Esophagus muscularis mucosa (tissue), 3 donors: ENCODE data around the gene TIMM17A.

Source experiments
- CTCF ChIP-seq, 3 experiments: fragments of 200-600 bp in 2 of 3; fragments of 450-650 bp in 1 of 3; sonication (generic) in 2 of 3; IDR thresholded peaks; one replicate each; pipeline ENCODE4 v1.5.1; 2017 to 2019; ENCODE audit warnings: antibody characterized with exemption in 3 of 3, mild to moderate bottlenecking in 2 of 3, moderate library complexity in 1 of 3
- POLR2A ChIP-seq: fragments of 450-650 bp; IDR thresholded peaks from one replicate; pipeline ENCODE4 v1.6.1; 2017; ENCODE audit warnings: antibody characterized with exemption, moderate library complexity, mild to moderate bottlenecking, low read depth
- POLR2AphosphoS5 ChIP-seq, 2 donors: sonication (generic); formaldehyde crosslinking; IDR thresholded peaks; one replicate each; pipeline ENCODE4 v1.6.1; 2017; ENCODE audit warnings: antibody characterized with exemption in 2 of 2

GRCh38 chr1:201945863-201946223 lies 9.5 kb upstream of the TIMM17A start:
- no peak for TF ChIP-seq POLR2AphosphoS5 (IDR thresholded peaks at IDR 0.05)
- TF ChIP-seq CTCF (IDR thresholded peaks at IDR 0.05), result no peak
- no peak for TF ChIP-seq POLR2A
